Measurements from ENCODE around the gene NTF3.

DNA sequence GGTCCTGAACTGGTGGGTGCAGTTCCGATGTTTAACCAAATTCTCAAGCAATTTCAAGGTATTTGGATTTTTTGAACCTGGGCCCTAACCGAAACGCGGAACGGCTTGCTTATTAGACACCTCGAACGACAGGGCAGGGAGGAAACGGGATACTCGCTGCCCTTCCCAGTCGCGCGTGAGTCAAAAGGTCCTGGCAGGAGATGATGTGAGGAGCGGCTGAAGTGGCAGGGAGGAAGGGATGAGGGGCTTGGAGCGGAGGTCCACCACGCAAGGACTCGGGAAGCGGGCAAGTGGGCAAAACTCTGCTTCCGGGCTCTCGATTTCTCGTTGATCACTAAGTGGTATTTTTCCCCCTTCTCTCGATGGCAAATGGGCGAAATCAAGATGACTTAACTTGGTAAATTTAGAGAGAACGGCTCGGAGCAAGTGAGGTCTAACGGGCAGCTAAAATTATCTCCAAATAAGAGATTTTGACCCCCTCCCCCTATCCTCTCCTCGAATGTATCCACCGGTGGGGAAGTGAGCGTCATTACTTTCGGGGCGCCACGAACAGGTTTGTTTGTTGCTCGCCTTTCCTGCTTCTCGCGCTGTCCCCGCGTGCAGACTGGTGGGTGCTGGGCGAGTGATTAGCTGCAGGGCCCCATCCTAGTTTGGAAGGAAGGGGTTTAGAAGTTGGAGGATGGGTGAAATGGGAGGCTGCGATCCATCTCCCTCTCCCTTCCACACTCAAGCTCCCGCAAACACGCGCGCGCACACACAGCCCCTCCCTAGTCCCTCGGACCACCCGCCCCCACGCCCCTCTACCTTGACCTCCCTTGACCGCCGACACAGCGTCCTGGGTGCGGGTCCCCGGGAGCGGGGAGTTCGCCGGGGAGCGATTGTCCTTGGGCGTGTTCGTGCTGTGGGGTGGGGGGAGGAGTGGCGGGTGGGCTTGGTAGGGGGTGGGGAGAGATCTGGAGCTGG is 986 bp upstream of the NTF3 start:
- TF ChIP-seq, protein P1, sequence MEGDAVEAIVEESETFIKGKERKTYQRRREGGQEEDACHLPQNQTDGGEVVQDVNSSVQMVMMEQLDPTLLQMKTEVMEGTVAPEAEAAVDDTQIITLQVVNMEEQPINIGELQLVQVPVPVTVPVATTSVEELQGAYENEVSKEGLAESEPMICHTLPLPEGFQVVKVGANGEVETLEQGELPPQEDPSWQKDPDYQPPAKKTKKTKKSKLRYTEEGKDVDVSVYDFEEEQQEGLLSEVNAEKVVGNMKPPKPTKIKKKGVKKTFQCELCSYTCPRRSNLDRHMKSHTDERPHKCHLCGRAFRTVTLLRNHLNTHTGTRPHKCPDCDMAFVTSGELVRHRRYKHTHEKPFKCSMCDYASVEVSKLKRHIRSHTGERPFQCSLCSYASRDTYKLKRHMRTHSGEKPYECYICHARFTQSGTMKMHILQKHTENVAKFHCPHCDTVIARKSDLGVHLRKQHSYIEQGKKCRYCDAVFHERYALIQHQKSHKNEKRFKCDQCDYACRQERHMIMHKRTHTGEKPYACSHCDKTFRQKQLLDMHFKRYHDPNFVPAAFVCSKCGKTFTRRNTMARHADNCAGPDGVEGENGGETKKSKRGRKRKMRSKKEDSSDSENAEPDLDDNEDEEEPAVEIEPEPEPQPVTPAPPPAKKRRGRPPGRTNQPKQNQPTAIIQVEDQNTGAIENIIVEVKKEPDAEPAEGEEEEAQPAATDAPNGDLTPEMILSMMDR (conservative IDR thresholded peaks at IDR 0.05; ENCODE audit: low read length): no peak
- no peak for TF ChIP-seq EZH2phosphoT487 (IDR thresholded peaks at IDR 0.05; ENCODE audit: borderline replicate concordance)

Data from Loucy (cell line).